GM21381 (cell line): ENCODE data around the gene PTPRN2.
"Not testable (repeated sequence)": the region's sequence is repeated elsewhere in the genome, so short reads cannot be mapped to it uniquely, and the experiment has no call there.

Experiments used
- ATAC-seq: cut with Tn5 transposase; IDR thresholded peaks from one replicate; pipeline ENCODE4 v1.9.1; 2021; ENCODE audit warnings: mild to moderate bottlenecking, moderate library complexity; ENCODE audit not compliant: unreplicated experiment

Gene PTPRN2

DNA sequence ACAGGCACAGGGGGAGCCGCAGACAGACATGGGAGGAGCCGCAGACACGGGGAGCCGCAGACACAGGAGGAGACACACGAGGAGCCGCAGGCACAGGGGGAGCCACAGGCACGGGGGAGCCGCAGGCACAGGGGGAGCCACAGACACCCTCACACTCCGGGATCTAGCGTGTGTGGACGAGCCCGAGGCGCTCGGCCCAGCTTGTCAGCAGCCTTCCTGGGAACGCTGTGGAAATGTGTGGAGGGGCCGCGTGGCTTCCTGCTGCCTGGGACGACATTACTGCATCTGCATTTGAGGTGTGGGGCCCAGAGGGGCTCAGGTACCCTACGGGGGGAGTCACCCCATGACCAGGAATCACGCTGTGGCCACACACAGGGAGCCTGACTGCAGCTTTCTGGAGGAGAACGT is 313.2 kb downstream of the PTPRN2 start:
- ATAC-seq, result no peak

DNA sequence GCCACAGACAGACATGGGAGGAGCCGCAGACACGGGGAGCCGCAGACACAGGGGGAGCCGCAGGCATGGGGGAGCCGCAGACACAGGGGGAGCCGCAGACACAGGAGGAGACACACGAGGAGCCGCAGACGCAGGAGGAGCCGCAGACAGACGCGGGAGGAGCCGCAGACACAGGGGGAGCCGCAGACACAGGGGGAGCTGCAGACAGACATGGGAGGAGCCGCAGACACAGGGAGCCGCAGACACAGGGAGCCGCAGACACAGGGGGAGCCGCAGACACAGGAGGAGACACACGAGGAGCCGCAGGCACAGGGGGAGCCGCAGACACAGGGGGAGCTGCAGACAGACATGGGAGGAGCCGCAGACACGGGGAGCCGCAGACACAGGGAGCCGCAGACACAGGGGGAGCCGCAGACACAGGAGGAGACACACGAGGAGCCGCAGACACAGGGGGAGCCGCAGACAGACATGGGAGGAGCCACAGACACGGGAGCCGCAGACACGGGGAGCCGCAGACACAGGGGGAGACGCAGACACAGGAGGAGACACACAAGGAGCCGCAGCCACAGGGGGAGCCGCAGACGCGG is 313.8 kb downstream of the PTPRN2 start:
- not testable (repeated sequence) for ATAC-seq

DNA sequence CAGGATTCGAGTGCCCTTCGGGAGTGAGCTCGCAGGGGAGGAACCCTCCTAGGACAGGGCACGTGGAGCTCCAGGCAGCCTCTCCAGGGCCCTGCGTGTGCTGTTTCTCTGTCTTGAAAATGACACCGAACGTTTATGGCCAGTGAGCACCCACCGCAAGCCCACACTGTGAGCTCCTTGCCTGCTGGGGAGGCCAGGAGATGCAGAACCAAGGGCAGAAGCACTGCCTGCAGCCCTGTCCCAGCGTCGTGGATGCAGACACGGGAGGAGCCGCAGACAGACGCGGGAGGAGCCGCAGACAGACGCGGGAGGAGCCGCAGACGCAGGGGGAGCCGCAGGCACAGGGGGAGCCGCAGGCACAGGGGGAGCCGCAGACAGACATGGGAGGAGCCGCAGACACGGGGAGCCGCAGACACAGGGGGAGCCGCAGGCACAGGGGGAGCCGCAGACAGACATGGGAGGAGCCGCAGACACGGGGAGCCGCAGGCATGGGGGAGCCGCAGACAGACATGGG is 314.4 kb downstream of the PTPRN2 start:
- ATAC-seq, result no peak

DNA sequence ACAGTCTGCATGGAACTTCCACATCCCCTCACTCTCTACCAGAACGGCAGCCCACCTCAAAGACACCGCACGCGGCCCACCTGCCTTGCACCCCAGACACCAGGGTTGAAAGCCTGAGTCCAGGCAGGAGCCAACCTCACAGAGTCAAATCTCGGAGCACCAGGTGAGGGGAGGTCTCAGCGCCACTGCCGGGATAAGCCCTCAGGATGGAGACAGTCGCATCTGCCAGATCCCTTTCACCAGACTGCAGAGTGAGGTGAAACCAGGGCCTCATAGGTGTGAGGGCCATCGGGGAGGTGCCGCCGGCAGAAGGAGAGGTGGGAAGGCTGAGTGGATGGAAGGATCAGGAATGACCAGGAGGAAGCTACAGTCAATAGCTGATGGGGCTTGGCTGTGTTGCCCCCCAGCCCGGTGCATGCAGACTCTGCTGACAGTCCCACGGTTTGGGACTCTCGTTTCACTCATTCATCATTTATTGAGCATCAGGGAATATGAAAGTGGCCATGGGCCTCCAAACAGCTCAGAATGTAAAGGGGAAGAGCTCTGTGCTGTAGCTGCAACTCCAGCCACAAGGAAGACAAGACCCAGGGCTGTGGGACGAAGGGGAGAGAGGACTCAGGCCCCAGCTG is 315.0 kb downstream of the PTPRN2 start:
- no peak for ATAC-seq

DNA sequence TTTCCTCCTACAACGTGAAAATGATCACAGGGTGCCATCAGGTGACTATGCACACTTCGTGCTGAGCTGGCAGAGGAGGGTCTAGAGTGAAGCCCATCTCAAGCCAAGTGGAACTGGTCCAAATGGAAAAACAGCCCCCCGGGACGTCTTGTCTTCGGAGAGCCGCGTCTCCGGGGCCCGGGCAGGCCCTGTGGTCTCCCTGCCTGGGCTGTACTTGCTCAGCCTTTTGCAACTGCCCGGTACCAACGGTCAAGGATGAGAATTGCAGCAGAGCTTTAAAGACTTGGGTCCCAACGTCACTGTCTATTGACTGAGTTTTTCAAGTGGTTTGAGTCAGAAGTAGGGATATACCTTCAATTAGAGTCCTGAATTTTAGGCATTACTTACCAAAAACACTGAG is 315.5 kb downstream of the PTPRN2 start:
- no peak for ATAC-seq

DNA sequence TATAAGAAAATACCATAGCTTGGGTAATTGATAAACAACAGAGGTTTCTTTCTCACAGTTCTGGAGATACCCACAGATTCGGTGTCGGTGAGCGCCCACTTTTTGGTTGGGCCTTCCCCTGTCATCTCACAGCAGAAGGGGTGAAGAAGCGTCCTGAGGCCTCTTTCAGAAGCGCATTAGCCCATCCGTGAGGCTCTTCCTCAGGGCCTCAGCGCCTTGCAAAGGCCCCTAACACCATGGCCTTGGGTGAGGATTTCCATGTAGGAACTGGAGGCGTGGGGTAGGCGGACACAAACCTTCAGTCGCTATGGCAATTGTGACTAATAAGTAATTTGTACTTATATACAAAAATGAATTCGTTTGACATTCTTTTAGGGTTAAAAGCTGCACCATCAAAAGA is 316.0 kb downstream of the PTPRN2 start:
- ATAC-seq, result no peak

DNA sequence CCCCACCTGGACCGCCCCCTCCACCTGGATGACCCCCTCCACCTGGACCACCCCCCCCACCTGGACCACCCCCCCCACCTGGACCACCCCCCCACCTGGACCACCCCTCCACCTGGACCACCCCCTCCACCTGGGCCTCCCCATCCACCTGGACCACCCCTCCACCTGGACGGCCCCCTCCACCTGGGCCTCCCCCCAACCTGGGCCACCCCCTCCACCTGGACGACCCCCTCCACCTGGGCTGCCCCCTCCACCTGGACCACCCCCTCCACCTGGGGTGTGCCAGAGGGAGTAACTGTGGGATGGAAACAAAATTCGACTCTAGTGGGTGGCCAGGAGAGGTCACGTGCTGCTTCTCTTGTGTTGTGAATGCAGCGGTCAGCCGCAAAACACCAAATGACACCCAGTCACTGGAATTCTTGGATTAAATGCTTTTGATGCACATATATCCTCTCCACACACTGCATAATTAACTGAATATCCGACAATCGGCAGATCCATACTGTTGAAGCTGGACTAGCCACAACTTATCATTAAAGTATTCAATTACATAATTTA is 316.7 kb downstream of the PTPRN2 start:
- ATAC-seq, result no peak

DNA sequence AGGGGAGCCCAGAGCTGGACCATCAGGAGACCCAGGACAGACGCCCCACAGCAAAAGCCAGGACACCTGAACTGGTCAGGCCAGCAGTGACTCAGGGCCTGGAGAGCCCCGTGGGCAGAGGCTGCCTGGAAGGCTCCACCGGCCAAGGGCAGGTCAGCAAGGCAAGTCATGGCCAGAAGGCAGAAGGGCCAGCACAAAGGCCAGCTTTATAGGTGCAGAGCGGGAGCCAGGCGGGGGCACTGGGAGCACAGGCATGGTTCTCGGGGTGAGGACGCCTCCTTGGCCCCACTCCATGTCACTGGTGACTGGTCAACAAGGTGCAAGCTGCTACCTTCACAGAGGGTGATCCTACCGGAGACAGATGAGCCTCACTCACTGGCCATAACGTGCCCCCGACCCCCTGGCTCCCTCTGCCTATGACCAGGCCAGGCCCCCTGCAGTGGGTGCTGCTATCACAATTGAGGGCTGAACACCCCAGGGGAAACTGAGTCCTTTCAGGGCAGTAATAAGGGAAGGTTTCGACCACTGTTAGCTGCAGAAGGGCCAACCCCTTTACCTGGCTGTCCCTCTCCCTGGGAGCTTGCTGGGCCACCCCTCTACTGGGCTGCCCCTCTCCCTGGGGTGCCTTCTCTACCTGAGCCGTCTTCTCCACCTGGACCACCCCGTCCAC is 317.4 kb downstream of the PTPRN2 start:
- no peak for ATAC-seq

DNA sequence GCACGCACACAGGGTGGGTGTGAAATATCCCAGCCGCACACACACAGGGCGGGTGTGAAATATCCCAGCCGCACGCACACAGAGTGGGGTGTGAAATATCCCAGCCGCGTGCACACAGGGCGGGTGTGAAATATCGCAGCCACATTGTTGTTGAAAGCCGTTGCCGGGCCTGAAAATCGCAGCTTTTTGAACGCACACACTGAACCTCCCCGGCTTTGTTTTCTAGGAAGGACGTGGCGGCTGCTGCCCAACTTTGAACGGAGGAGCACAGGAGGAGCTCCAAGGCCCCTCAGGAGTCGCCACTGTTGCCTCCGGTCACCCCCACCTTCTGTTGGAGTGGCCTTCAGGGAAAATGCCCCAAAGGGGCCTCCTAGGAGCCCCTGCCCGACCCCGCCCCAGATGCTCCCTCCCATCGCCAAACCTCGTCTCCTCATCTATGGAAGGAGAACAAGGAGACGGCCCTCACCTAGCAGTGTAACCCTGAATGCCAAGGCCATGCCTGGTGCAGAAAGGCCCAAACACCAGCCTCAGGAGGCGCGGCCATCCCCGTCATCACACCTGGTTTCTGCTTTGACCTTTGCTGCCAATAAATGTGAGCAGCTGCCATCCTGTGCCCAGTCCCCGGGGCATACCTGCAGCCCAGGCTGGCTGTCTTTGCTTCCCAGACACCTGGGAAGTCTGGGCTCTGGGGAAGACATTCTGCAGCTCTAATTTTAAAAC is 318.6 kb downstream of the PTPRN2 start:
- ATAC-seq, result no peak

DNA sequence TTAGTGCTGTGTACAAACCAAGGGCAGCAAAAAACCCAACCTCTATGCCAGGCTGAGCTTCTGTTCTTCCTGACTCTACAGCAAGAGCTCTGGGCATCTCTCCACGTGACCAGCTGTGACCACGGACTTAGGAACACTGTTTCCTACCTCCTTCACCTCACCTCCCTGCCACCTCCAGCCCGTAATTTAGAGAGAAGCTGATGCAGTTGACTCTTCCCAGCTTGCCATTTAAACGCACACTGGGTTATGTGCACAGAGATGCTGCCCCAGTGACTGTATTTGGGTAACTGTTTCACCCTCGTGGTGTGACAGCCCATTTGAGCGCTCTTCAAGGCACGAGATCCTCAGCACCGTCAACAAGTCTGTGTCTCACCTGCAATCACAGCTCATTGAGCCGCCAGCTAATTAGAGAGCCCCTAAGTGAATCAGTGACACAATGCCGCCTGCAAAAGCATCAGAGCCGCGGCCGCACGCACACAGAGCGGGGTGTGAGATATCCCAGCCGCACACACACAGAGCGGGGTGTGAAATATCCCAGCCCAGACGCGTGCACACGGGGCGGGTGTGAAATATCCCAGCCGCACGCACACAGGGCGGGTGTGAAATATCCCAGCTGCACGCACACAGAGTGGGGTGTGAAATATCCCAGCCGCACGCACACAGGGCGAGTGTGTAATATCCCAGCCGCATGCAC is 319.7 kb downstream of the PTPRN2 start:
- ATAC-seq, result no peak

DNA sequence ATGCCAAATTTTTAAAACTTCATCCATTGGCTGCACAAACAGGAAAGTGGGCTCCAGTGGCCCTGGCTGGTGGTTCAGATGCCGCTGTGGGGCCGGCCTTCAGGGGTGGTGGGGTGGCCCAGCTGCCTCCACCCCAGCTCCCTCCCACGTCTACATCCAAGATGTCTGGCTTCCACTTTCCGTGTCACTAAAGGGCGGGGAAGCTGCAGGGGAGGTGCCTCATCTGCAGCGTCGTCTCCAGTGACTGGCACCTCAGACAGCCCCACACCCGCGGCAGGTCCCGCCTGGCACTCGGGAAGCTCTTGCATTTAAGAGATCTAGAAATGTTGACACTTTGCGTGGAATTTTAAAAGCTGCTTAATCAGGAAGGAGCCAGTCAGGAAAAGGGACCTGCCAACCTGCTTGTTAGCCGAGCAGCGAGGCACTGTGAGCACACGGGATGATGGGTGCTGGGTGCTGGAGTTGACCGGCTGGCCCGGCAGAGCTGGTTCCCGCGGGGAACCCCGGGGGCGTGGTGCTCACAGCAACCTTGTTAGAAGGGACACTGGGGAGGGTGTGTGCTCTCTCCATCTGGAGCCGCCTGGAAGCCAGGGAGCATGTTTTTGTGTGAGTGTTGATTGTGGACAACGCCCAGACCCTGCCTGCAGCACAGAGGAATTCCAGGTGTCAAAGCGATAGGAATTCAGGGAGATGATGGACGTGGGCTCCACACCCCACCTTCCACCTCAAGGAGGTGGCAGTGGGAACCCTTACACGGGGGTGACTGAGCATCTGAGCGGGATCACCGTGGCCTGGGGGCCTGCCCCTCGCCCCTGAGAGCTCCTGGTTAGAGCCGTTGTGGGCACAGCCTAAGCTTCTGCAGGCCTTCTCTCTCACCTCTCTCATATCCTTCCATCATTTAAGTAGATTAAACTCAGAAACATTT is 320.5 kb downstream of the PTPRN2 start:
- no peak for ATAC-seq

DNA sequence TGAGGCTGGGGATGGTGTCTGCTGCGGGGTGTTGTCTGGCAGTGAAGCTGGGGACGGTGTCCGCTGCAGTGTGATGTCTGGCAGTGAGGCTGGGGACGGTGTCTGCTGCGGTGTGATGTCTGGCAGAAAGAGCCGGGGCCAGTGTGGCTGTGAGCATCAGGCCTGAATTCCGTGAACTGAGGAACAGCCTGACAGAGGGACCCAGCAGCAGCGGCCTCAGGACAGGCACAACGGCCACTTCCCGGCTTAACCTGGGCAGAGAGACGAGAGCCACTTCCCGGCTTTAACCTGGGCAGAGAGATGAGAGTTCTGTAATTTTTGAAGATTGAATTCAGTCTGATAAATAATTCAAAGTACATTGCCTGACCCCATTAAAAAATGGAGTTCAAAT is 321.2 kb downstream of the PTPRN2 start:
- no peak for ATAC-seq

DNA sequence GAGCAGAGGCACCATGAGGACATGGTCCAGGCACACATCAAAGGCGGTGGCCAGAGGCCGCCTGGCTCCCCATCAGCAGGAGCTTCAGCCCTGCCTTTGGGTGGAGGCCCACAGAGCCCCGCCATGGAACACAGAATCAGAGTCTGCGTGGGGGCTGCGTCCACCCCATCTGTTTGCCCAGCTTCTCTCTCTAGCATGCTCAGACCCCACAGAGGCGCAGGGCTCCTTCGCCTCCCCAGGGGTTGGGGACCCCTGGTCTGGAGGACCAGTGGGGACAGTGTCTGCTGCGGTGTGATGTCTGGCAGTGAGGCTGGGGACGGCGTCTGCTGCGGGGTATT is 321.9 kb downstream of the PTPRN2 start:
- no peak for ATAC-seq

DNA sequence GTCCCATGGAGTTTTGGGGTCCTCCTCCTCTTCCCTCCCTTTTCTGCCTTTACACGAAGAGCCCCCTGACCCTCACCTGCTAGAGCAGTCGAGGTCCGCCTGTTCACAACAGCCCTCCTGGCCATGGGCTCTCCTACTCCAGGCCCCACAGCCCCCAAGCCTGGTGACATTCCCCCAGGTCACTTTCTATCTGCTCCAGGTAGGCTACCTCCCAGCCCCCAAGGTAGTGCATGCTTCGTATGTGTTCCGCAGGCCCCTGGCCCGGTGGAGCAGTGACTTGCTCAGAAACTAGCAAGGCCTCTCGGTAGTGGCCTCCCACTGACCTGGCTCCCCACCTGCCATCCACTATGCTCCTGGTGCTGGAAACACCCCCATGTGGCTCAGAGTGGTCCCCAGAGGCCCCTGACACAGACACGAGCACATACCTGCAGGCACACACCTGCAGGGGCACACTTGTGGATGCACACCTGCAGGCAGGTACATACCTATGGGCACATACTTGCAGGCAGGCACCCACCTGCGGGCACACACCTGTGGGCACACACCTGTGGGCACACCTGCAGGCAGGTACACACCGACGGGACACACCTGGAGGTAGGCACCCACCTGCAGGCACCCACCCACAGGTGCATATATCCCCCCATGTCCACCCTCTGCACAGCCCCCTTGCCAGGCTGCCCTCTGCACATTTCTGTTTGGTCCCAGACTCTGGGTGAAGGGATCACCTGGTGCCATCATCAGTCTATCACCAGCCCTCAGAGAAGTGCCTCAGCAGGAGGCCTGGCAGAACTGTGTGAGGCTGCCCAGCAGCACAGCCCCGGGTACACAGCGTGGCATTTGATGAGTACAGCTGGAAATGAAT is 322.5 kb downstream of the PTPRN2 start:
- ATAC-seq, result no peak

DNA sequence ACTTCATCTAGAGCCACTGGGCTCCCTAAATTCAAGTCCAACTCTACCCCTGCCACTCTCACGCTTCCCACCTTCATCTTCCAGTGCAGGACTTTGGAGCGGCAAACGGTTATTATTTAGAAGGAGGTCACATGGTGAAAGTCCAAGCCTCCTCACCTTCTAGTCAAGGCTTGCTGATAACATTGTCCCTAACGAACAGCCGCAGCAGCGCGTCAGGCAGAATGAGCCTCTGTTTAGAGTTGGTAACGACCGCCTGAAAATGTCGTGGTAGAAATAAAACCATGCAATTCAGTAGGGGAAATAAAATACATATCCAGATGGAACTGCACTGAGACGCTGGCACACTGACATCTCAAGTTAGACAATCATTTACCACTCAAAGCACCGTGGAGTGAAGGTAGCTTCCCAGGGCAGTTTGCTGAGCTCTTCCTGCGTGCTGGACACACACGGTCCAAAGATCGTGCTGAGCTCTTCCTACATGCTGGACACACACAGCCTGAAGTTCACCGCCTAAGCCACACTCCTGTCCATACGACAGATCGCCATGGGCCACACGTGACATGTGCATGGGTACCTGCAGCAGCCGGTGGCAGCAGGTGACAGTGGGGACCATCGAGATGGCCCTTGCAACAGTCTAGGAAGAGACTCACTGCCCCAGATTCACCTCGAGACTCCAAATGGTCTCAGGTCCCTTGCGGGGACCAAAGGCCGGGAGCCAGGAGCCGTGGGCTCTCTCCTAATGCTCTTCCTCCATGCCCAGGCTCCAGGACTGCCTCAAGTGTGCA is 323.5 kb downstream of the PTPRN2 start:
- no peak for ATAC-seq

DNA sequence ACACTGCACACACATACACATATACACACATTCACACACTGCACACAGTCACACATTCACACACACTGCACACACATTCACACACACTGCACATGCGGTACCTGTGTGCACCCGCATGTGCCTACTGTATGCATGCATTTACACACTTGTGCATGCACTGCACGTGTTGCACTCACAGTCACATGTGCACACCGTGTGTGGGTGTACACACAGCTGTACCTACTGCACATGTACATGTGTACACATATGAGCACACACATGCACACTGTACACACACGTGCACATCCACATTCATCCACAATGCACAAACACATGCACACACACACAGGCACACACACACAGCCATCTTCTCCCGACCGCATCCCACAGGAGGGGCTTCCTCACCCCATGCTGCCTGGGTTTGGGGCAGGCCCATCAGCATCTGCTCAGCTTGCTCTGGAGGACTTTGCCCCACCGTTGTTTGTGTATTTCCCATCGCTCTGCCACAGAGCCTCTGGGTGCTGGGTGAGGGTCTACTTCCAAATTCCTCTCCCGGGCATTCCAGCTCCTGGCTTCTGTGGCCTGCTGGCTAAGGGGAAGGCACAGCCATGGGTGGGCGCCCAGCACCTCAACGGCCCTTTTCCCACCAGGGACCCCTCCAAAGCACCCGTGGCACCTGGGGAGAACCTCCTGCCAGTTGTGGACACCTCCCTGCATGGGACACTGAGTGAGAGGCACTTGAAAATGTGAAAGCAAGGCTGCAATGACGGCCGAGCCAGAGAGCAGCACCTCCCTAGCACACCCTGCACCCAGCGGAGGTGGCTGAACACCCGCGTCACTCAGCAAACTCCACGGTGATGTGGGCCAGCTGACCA is 324.3 kb downstream of the PTPRN2 start:
- ATAC-seq, result no peak
